VCaP (cell line): ENCODE results near the gene COL5A1.

Source experiments
- H3K27ac ChIP-seq: fragments of 450-650 bp; 2 replicates; pipeline ENCODE4 v1.5.1; 2017
- CTCF ChIP-seq: fragments of 450-650 bp; conservative IDR thresholded peaks from 2 replicates; pipeline ENCODE4 v1.5.1; 2017; ENCODE audit warnings: mild to moderate bottlenecking, moderate library complexity

The COL5A1 gene

GRCh38 chr9:134690946-134691694 lies 49.5 kb downstream of the COL5A1 start:
- TF ChIP-seq CTCF, result no peak
- H3K27ac ChIP-seq, result no peak overlapping the region

- no peak for TF ChIP-seq CTCF
These were observed 50.3 kb downstream of the COL5A1 start for GRCh38 chr9:134691695-134692572.

GRCh38 chr9:134692573-134692860 lies 50.9 kb downstream of the COL5A1 start:
- no peak for TF ChIP-seq CTCF
- H3K27ac ChIP-seq, result no peak overlapping the region

More at GRCh38 chr9:134691695-134692572, 50.3 kb downstream of the COL5A1 start:
- no peak overlapping the region for H3K27ac ChIP-seq

GRCh38 chr9:134693011-134693410 lies 51.4 kb downstream of the COL5A1 start:
- H3K27ac ChIP-seq, result no peak overlapping the region
- TF ChIP-seq CTCF, result no peak

- H3K27ac ChIP-seq, result no peak overlapping the region
- TF ChIP-seq CTCF, result no peak
These were observed 52.2 kb downstream of the COL5A1 start for GRCh38 chr9:134693641-134694367.

- H3K27ac ChIP-seq, result no peak overlapping the region
- no peak for TF ChIP-seq CTCF
These were observed 52.7 kb downstream of the COL5A1 start for GRCh38 chr9:134694368-134694665.

GRCh38 chr9:134694714-134695113 lies 53.1 kb downstream of the COL5A1 start:
- TF ChIP-seq CTCF, result no peak
- H3K27ac ChIP-seq, result no peak overlapping the region
